Lower lobe of right lung (tissue), 2 donors: Measurements from ENCODE around the gene ANKH. TPM values are rescaled to one million over a fixed set of nuclear protein-coding genes. Genes with fewer than 3 reads are reported as not detected.

ENCODE experiments used
- ATAC-seq, 2 donors: fragments of 200-7000 bp; cut with Tn5 transposase; one replicate each; pipeline ENCODE4 v1.9.1; 2020 to 2022; ENCODE audit warnings: mild to moderate bottlenecking in 2 of 2, moderate library complexity in 2 of 2
- DNase-seq: peaks from one replicate; pipeline ENCODE4 v3.0.0-alpha.2; 2020
- H3K27ac ChIP-seq: fragments of 200-600 bp; one replicate; pipeline ENCODE4 v1.8.0; 2022
- H3K27me3 ChIP-seq: fragments of 200-600 bp; one replicate; pipeline ENCODE4 v1.8.0; 2022; ENCODE audit warnings: low read depth
- H3K36me3 ChIP-seq: fragments of 200-600 bp; one replicate; pipeline ENCODE4 v1.8.0; 2022; ENCODE audit warnings: mild to moderate bottlenecking
- H3K4me1 ChIP-seq: fragments of 200-600 bp; one replicate; pipeline ENCODE4 v1.8.0; 2022
- H3K4me3 ChIP-seq: fragments of 200-600 bp; one replicate; pipeline ENCODE4 v1.8.0; 2022; ENCODE audit warnings: mild to moderate bottlenecking
- H3K9me3 ChIP-seq: fragments of 200-600 bp; one replicate; pipeline ENCODE4 v1.8.0; 2022
- CTCF ChIP-seq: fragments of 200-600 bp; IDR thresholded peaks from one replicate; pipeline ENCODE4 v1.8.0; 2022; ENCODE audit warnings: antibody characterized with exemption, mild to moderate bottlenecking
- intact Hi-C: fragments of 100-400 bp; cut with DNase I; formaldehyde crosslinking; loops from one replicate; pipeline ENCODE4 v1.11.0; 2022
- microRNA-seq: library from miRNA; unstranded; fragments of <30 nt; microRNA quantifications from one replicate; pipeline ENCODE4 v1.2.0, GENCODE V29; 2020; ENCODE audit warnings: borderline number of aligned reads
- total RNA-seq: library from RNA; stranded (reverse); fragmentation: NEBNext Ultra II Directional; extraction: Animal tissue kit (Norgen Biotek cat#: 25700); gene quantifications from one replicate; pipeline ENCODE4 v1.2.1, GENCODE V29; 2021
- donor health status: DM: no; HTN: yes; CAD: no; lungs with severe emphysema.

Gene ANKH
- total RNA-seq, 1 donor from 2014 or later: 53.7 TPM

GRCh38 chr5:14660833-14661232, 210.7 kb downstream of the ANKH start:
- no peak for DNase-seq
- Histone ChIP-seq H3K4me1 (peaks cover 14% of the 10 kb centered on the region), H3K27me3 (no peaks in the 10 kb centered on the region), H3K27ac (no peak overlapping the region), H3K36me3 (no peaks in the 10 kb centered on the region), H3K9me3 (no peaks in the 10 kb centered on the region), H3K4me3 (no peak overlapping the region)
- intact Hi-C loops: no loop called here
- TF ChIP-seq CTCF: no peak
- no peak for ATAC-seq

DNA sequence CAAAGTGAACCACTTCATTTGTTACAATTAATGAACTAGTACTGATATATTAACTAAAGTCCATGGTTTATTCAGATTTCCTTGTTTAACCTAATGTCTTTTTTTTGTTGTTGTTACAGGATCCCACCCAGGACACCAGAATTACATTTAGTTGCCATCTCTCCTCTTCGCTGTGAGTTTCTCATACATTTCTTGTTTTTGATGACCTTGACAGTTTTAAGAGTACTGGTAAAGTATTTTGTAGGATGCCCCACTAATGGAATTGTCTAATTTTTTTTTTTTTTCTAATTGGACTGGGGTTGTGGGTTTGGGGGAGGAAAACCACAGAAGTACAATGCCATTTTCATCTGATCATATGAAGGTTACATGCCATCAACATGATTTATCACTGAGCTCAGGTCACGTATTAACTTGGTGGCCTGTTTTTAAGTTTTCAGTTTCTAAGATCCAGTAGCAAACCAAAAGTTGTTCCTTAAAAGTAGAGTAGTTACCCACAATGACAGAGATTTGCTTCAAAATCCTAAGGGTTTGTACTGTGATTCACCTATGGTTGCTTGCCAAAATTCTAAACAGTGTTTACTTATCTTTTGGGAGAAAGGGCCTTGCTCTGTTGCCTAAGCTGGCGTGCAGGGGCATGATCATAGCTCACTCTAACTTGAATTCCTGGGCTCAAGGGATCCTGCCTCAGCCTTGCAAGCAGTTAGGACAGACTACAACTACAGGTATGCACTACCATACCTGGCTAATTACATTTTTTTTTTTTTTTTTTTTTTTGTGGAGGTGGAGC, 211.6 kb downstream of the ANKH start:
- no peaks in the 10 kb centered on the region for H3K36me3 ChIP-seq
- no peak overlapping the region for H3K27ac ChIP-seq
- ATAC-seq (no peak), DNase-seq (no peak)
- peaks cover 8% of the 10 kb centered on the region for H3K4me1 ChIP-seq
- H3K9me3 ChIP-seq: no peaks in the 10 kb centered on the region
- TF ChIP-seq CTCF: no peak
- intact Hi-C loops: no loop called here
- no peaks in the 10 kb centered on the region for H3K27me3 ChIP-seq
- no peak overlapping the region for H3K4me3 ChIP-seq

- H3K27me3 ChIP-seq: no peaks in the 10 kb centered on the region
- H3K4me1 ChIP-seq: no peaks in the 10 kb centered on the region
- no peak for TF ChIP-seq CTCF
- no peak overlapping the region for H3K4me3 ChIP-seq
- no peak overlapping the region for H3K27ac ChIP-seq
- ATAC-seq (no peak), DNase-seq (no peak)
- H3K36me3 ChIP-seq: no peaks in the 10 kb centered on the region
- no peaks in the 10 kb centered on the region for H3K9me3 ChIP-seq
- intact Hi-C loops: no loop called here
These were observed 214.7 kb downstream of the ANKH start for GRCh38 chr5:14656898-14657297.

DNA sequence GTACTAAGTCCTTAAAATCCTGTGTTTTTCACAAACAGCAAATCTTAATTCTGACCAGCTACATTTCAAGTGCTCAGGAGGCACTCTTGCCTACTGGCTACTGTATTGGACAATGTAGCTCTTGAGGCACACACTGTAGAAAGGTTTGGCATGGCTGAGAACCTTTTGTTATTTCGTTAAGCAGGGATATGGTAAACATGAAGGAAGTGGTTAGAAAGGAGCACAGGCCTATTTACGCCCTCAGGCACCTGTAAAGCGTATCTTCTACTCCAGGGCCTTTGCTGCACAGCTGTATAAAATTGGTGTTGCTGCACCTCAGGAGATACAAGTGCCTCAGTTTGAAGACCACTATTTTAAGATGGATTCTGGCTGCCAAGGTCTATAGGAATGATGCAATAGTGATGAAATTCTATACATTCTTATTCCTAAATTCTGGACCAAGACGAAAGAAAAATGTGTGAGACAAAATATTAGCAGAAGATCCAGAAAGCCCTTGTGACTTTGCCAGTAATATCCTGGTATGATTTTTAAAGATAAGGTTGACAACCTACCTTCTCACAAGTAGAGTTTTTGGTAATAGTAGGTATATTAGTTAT, 216.3 kb downstream of the ANKH start:
- Histone ChIP-seq H3K4me3 (no peak overlapping the region), H3K27me3 (no peaks in the 10 kb centered on the region), H3K4me1 (no peaks in the 10 kb centered on the region), H3K36me3 (no peaks in the 10 kb centered on the region), H3K9me3 (no peaks in the 10 kb centered on the region), H3K27ac (no peak overlapping the region)
- no peak for ATAC-seq
- intact Hi-C loops: no loop called here
- DNase-seq: no peak
- no peak for TF ChIP-seq CTCF

Small RNA genes lying within 50 kb of the gene (microRNA-seq; reads per million reads assigned to microRNA genes)
- gene MIR4637: not detected

Other genes with a start within 250 kb of the ANKH start
- 33.0 TPM for gene OTULIN, start 207.1 kb downstream of the ANKH start, total RNA-seq